Esophagus muscularis mucosa (tissue), 3 donors: ENCODE data around the gene NTM.

Source experiments
- CTCF ChIP-seq, 3 experiments: fragments of 200-600 bp in 2 of 3; fragments of 450-650 bp in 1 of 3; sonication (generic) in 2 of 3; IDR thresholded peaks; one replicate each; pipeline ENCODE4 v1.5.1; 2017 to 2019; ENCODE audit warnings: antibody characterized with exemption in 3 of 3, mild to moderate bottlenecking in 2 of 3, moderate library complexity in 1 of 3
- POLR2A ChIP-seq: fragments of 450-650 bp; IDR thresholded peaks from one replicate; pipeline ENCODE4 v1.6.1; 2017; ENCODE audit warnings: antibody characterized with exemption, moderate library complexity, mild to moderate bottlenecking, low read depth

GRCh38 chr11:131491503-131491902 lies 121.1 kb downstream of the NTM start:
- TF ChIP-seq CTCF (IDR thresholded peaks at IDR 0.05) (no peak), POLR2A (no peak)
